Cardiac septum (tissue), 1 donor: ENCODE data around the gene BLM. TPM values are rescaled to one million over a fixed set of nuclear protein-coding genes. Genes with fewer than 3 reads are reported as not detected.

Source experiments
- DNase-seq: peaks from one replicate; pipeline ENCODE4 v3.0.0-alpha.2; 2020; ENCODE audit warnings: low spot score
- intact Hi-C: fragments of 100-400 bp; cut with DNase I; formaldehyde crosslinking; loops from one replicate; pipeline ENCODE4 v1.14.0; 2022
- total RNA-seq: library from RNA; stranded (reverse); fragmentation: NEBNext Ultra II Directional; extraction: Animal tissue kit (Norgen Biotek cat#: 25700); gene quantifications from one replicate; pipeline ENCODE4 v1.2.1, GENCODE V29; 2021
- donor health status: DM: no; HTN: no; CAD: no.

BLM gene
- total RNA-seq, 1 donor from 2014 or later = 0.75 TPM

GRCh38 chr15:90862487-90862886, 145.3 kb downstream of the BLM start:
- intact Hi-C loops = no loop called here
- no peak for DNase-seq

GRCh38 chr15:90862964-90863778, 146.0 kb downstream of the BLM start:
- no peak for DNase-seq
- intact Hi-C loops = no loop called here

- no peak for DNase-seq
- intact Hi-C loops = no loop called here
These were observed 146.8 kb downstream of the BLM start for GRCh38 chr15:90863987-90864386.

- no peak for DNase-seq
- intact Hi-C loops = no loop called here
These were observed 147.4 kb downstream of the BLM start for GRCh38 chr15:90864507-90864906.

- DNase-seq = no peak
- intact Hi-C loops = no loop called here
These were observed 148.6 kb downstream of the BLM start for GRCh38 chr15:90865702-90866101.

Other genes starting within 250 kb of the BLM start
- 30.4 TPM for gene CRTC3, start 187.4 kb upstream of the BLM start, total RNA-seq
- gene FURIN, start 151.2 kb downstream of the BLM start, total RNA-seq = 43.9 TPM
- 16.2 TPM for gene FES, start 167.2 kb downstream of the BLM start, total RNA-seq
- 73.3 TPM for gene MAN2A2, start 186.0 kb downstream of the BLM start, total RNA-seq
- gene HDDC3, start 215.2 kb downstream of the BLM start, total RNA-seq = 11.8 TPM
- 27.2 TPM for gene UNC45A, start 217.9 kb downstream of the BLM start, total RNA-seq
- 10.8 TPM for gene RCCD1, start 237.5 kb downstream of the BLM start, total RNA-seq